ENCODE measurements around the gene SPG7. TPM values are rescaled to one million over a fixed set of nuclear protein-coding genes. Genes with fewer than 3 reads are reported as not detected.
A peak's percentile ranks its signal among the peaks of the same experiment; 100 is the strongest.

The SPG7 gene
- total and polyA plus RNA-seq, 9 of the 15 experiments (the other 6 are each of a cell fraction or from before 2014, with no cell fraction given) = 5.8 to 89.1 (median 49.4) TPM

GRCh38 chr16:89505204-89506112 is 2.7 kb upstream of the SPG7 start (continued):
- peak; percentile 34 for TF ChIP-seq MGA (IDR thresholded peaks at IDR 0.05)
- TF ChIP-seq FUS (optimal IDR thresholded peaks at IDR 0.05; ENCODE audit: low read depth, low read length) = no peak
- no peak for TF ChIP-seq ZNF407 (IDR thresholded peaks at IDR 0.05; ENCODE audit: low read depth)
- no peak for TF ChIP-seq IRF2 (CRISPR knock-in tag; IDR thresholded peaks at IDR 0.05)
- 0 out of 2 replicates have a peak, but pooled peaks have one; percentile 36 for TF ChIP-seq PTTG1 (tag; IDR thresholded peaks at IDR 0.05; ENCODE audit: low read depth)
- peak in 1 of 2 experiments; percentile 60; a peak in 2 of 4 replicates for TF ChIP-seq TBL1XR1 (IDR thresholded peaks at IDR 0.05; ENCODE audit: low read length in 2 of 2)
